Cardiac muscle cell (in vitro differentiated cells and primary cell): ENCODE results near the gene PRLR. TPM values are rescaled to one million over a fixed set of nuclear protein-coding genes. Genes with fewer than 3 reads are reported as not detected.
A peak's percentile ranks its signal among the peaks of the same experiment; 100 is the strongest.

Source experiments
- DNase-seq, 2 donors: peaks; one replicate each; pipeline versions ENCODE4 v3.0.0 to v3.0.0-alpha.2; 2010 to 2017; ENCODE audit warnings: low read depth in 1 of 2, low spot score in 1 of 2
- H3K27ac ChIP-seq: fragments of 200-600 bp; sonication (generic); 2 replicates; pipeline ENCODE4 v1.5.1; 2016
- H3K27me3 ChIP-seq: fragments of 200-600 bp; sonication (generic); 2 replicates; pipeline ENCODE4 v1.6.0; 2016; ENCODE audit warnings: control low read depth
- H3K36me3 ChIP-seq: fragments of 200-600 bp; sonication (generic); 2 replicates; pipeline ENCODE4 v1.5.1; 2016; ENCODE audit warnings: control low read depth
- H3K4me1 ChIP-seq: fragments of 200-600 bp; sonication (generic); 2 replicates; pipeline ENCODE4 v1.8.1; 2017; ENCODE audit warnings: low read depth, mild to moderate bottlenecking, mixed run types
- H3K4me3 ChIP-seq: fragments of 200-600 bp; sonication (generic); 2 replicates; pipeline ENCODE4 v1.5.1; 2016; ENCODE audit warnings: mild to moderate bottlenecking
- H3K9me3 ChIP-seq: fragments of 200-600 bp; sonication (generic); 2 replicates; pipeline ENCODE4 v1.5.1; 2017; ENCODE audit warnings: low read depth, mild to moderate bottlenecking, control low read depth
- CTCF ChIP-seq: IDR thresholded peaks from 2 replicates; pipeline ENCODE4 v1.5.1; 2012; ENCODE audit warnings: low read depth, mild to moderate bottlenecking, low read length
- polyA plus RNA-seq: library from polyadenylated mRNA; unstranded; fragments of >200 nt; fragmentation: Nextera tagmentation; extraction: Ambion mirVana; gene quantifications from 2 replicates; pipeline ENCODE4 v1.2.1, GENCODE V29; 2016
- total RNA-seq: library from RNA; depleted of rRNA; stranded (reverse); fragments of >200 nt; gene quantifications from 2 replicates; pipeline ENCODE4 v1.2.3, GENCODE V29; 2016

The PRLR gene
- total and polyA plus RNA-seq, 2 experiments from 2014 or later: 0.06 TPM; not detected in 1

- Histone ChIP-seq H3K4me3 (no peak overlapping the region), H3K36me3 (no peaks in the 10 kb centered on the region), H3K9me3 (no peaks in the 10 kb centered on the region), H3K27me3 (no peaks in the 10 kb centered on the region), H3K27ac (no peak overlapping the region), H3K4me1 (no peaks in the 10 kb centered on the region)
- no peak for DNase-seq
- TF ChIP-seq CTCF: no peak
Measured at GRCh38 chr5:35092703-35093102, 137.6 kb downstream of the PRLR start.

GRCh38 chr5:35091704-35092103, 138.6 kb downstream of the PRLR start:
- H3K27me3 ChIP-seq: no peaks in the 10 kb centered on the region
- no peak for TF ChIP-seq CTCF
- DNase-seq: no peak

GRCh38 chr5:35089334-35090314, 140.7 kb downstream of the PRLR start:
- Histone ChIP-seq H3K9me3 (no peaks in the 10 kb centered on the region), H3K27ac (no peak overlapping the region), H3K27me3 (no peaks in the 10 kb centered on the region), H3K36me3 (no peaks in the 10 kb centered on the region), H3K4me1 (no peaks in the 10 kb centered on the region), H3K4me3 (no peak overlapping the region)
- peak; percentile 63 to 82 for DNase-seq
- peak; percentile 84 for TF ChIP-seq CTCF

More at GRCh38 chr5:35091704-35092103, 138.6 kb downstream of the PRLR start:
- H3K4me1 ChIP-seq: no peaks in the 10 kb centered on the region
- no peak overlapping the region for H3K27ac ChIP-seq
- H3K9me3 ChIP-seq: no peaks in the 10 kb centered on the region
- H3K4me3 ChIP-seq: no peak overlapping the region
- no peaks in the 10 kb centered on the region for H3K36me3 ChIP-seq

GRCh38 chr5:35087991-35088390, 142.3 kb downstream of the PRLR start:
- TF ChIP-seq CTCF: no peak
- Histone ChIP-seq H3K4me3 (no peak overlapping the region), H3K9me3 (no peaks in the 10 kb centered on the region), H3K36me3 (no peaks in the 10 kb centered on the region), H3K4me1 (no peaks in the 10 kb centered on the region), H3K27me3 (no peaks in the 10 kb centered on the region), H3K27ac (no peak overlapping the region)
- DNase-seq: peak in 1 of 2 donors; percentile 5

GRCh38 chr5:35083150-35083549, 147.1 kb downstream of the PRLR start:
- no peaks in the 10 kb centered on the region for H3K27me3 ChIP-seq
- no peak for TF ChIP-seq CTCF
- no peaks in the 10 kb centered on the region for H3K4me1 ChIP-seq
- no peak for DNase-seq
- H3K4me3 ChIP-seq: no peak overlapping the region
- H3K9me3 ChIP-seq: no peaks in the 10 kb centered on the region
- H3K36me3 ChIP-seq: no peaks in the 10 kb centered on the region
- H3K27ac ChIP-seq: no peak overlapping the region
